Ramos (cell line): ENCODE results near the gene ZNF423.

Experiments used
- in situ Hi-C: fragments of 300-500 bp; cut with MboI; formaldehyde crosslinking; loops from one replicate; pipeline ENCODE4 v1.14.3; 2022; ENCODE audit warnings: low sequenced_read_pairs; ENCODE audit not compliant: unreplicated experiment

The ZNF423 gene

DNA sequence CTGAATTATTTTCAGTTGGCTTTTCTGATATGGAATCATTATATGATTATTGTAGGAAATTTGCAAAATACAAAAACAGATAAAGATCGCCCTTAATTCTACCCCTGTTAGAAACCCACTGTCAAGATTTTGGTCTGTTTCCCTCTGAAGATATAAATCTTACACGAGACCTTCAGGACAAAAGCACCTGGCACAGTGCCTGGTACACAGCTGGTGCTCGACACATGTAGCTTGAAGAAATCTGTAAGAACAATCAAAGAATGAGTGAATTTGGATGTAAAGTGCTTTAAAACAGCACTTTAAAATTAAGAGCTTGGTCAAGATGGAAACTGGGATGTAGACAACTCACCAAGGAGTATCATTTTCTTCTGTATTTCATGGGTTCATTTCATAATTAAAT lies 301.2 kb downstream of the ZNF423 start:
- in situ Hi-C loops, result no loop called here

DNA sequence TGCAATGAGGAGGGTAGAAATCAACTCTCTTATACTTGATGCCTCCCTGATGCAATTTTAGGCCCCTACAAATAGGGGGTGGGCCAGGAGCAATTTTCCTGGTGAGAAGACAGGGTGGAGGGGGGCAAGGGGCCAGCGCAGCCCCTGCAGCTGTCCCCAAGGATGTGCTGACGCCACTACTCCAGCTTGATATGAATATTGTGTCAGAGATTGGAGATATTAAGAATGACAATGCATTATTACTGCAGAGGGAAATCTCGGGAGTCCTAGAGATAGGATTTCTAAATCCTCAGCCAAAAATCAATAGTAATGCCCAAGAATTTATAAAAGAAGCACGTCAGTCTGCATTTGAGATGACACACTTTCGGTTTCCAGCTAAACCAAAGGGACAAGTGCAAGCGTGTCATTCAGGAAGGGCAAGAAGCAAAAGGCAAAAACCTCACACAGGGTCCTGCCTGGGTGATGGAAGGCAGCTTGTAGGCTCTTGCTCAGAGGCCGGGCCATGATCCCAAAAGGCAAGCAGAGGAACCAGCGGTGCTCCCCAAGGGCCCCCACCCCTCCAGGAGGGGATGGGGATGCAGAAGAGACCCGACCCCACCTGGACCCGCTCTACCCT lies 303.5 kb downstream of the ZNF423 start:
- in situ Hi-C loops, result no loop called here

DNA sequence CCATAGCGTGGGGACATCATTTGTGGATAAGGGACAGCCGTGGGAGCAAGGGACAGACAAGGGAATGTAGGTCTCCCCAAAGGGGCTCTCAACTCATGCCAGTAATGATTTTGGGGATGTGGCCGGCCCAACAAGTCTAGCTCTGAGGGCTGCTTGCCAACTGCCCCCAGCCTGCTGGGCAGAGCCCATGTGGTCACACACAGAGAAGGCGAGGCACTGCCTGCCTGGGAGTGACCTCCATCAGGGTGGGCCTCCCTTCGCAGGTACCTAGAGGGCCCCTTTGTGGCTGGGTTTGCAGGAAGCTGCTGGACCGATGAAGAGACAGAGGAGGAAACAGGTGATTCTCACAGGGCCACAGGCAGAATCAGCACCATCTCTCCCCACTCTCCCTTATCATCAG lies 305.2 kb downstream of the ZNF423 start:
- in situ Hi-C loops, result no loop called here

DNA sequence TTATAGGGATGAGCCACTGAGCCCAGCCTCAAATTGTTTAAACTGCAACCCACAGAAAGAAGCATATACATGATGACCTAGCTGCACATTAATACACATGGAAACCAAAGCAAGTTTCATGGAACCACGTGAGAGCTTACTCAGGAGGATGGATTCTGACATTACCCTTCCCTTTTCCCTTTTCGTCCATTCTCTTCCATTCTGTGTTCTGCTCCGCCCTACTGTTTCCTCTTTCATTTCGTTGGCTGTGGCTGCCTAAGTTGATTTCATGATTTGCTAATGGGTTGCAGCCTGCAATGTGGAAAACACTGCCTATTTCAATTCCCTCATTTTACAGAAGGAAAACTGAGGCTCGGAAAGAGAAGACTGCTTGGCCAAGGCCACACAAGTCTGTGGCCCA lies 305.8 kb downstream of the ZNF423 start:
- in situ Hi-C loops, result no loop called here

DNA sequence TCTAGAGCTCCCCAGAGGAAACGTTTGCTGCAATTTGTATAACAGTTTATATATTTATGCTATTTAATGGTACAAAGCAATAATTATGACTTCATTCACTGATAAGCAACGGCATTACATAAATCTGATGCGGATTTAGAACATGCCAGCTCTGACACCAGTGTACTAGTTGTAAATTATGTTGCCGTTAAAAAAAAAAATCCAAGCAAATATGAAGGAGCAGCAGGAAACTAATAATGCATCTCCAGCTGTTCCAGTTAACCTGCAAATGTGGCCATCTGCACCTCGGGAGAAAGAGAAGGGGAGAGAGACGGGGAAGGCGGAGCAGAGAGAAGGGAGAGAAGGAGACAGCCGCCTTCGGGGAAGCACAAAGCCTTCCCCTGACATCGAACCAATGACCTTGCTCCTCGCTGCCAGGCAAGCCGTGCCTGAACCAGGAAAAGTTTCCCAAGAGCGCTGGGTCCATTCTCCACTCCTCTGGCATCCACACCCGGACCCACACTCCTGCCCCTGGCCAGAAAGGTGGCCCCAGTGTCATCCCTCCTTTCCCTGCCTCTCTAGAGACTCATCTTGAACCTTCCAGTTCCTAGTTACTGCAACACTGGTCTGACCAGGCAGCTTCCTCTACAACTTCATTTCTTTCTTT lies 307.5 kb downstream of the ZNF423 start:
- in situ Hi-C loops, result no loop called here

DNA sequence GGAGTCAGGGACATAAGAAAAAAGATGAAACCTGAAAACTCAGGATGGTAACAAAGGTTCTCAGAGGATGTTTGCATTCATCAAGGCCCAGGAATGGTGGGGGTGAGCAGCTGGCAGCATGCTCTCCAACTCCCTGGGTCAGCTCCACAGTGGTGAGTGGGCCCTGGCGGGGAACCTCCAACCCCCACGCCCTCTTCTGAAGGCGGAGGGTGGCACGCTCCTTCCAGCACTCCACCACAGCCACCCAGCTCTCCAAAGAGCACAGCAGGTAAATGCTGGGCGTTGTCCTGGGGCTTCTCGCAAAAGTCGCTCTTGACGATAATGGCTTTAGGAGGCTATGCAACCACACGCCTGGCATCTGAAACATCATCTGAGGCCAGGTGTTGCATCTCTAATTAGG lies 308.5 kb downstream of the ZNF423 start:
- in situ Hi-C loops, result no loop called here

DNA sequence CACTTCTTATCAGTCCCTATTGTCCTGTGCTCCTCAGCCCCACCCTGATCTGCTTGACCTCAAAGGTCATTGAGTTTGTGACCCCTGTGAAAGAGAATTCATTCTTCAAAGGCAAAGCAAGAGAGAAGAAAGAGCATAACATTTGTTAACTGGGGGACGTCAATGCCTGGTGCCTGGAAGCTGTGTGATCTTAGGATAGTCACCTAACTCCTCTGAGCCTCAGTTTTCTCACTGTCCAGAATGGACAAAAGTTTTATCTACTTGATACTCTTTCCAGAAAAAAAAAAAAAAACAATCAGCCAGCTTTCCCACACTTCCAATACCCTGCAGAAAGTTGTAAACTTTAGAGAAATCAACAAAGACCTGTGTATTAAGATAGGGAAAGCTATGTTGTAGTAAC lies 309.2 kb downstream of the ZNF423 start:
- in situ Hi-C loops, result no loop called here

DNA sequence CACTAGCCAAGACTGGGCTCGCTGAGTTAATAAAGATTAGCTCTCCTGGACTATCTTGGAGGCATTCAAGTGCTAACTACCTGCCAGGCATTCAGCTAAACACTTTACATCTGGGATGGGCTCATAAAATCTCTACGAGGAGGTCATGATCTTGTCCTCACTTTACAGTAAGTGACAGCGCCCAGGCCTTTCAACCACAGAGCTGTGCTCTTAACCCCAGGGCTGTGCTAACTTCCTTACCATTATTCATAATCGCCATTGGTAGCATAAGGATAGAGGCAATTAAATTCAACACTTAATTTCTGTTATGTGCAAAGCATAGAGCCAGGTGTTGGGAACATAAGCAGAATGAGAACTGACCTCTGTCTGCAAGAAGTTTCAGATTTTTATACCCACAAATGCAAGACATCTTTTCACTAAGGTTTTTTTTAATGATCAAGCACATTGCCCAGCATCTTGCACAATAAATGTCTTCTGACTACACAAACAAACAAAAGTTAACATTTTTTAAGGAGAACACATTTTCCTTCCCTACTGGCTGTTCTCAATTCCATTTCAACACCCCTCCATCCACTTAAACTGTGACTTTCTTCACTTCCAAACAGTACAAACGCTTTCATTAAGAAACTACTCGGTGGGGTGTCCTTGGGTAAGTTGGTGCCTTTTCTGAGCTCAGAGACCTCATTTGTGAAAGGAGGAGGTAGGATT lies 310.0 kb downstream of the ZNF423 start:
- in situ Hi-C loops, result no loop called here

DNA sequence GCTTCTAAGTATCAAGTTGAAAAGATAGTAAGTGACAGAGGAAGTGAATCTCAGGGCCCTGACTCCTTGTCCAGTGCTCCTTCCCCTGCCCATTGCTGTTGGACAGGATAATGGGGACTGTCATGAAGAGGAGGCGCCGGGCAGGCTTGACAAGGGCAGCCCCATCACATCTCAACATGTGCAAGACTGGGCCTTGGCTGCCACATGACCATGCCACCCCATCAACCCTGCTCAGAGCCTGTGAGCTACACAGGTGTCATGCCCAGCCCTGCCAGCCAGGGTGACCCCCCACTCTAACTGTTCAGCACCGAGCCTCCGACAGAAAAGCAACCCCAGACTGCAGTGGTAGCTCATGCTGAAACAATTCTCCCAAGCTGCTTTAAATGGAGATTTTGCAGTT lies 310.7 kb downstream of the ZNF423 start:
- in situ Hi-C loops, result no loop called here

DNA sequence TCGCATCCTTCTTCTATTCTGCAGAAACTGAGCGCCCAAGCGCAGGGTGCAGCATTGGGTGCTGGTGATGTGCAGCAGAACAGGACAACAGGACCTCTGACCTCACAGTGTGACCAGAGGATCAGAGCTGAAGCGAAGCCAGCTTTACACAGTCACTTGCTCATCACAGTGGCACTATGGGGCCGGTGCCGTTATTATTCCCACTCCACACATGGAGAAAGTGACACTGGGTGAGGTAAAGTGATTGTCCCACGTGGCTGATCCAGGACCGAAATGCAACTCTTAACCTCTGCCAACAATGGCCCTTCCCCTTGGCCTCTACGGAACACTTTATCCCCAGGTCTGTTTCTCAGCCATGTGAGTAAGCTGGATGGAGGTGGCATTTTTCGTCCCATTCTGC lies 311.1 kb downstream of the ZNF423 start:
- in situ Hi-C loops, result no loop called here

DNA sequence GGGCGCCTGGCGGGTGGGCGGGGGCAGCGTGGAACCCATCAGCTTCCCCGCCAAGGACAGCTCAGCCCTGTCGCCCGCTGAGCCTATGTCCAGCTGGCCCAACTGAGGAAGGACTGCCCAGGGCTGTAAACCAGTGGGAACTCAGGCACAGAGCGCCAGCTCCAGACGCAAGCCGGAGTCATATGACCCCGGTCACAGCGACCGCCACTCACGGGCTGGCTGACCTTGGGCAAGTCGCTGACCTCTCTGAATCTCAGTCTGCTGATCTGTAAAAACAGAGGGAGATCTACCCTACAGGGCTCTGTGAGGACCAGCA lies 312.3 kb downstream of the ZNF423 start:
- in situ Hi-C loops, result no loop called here

DNA sequence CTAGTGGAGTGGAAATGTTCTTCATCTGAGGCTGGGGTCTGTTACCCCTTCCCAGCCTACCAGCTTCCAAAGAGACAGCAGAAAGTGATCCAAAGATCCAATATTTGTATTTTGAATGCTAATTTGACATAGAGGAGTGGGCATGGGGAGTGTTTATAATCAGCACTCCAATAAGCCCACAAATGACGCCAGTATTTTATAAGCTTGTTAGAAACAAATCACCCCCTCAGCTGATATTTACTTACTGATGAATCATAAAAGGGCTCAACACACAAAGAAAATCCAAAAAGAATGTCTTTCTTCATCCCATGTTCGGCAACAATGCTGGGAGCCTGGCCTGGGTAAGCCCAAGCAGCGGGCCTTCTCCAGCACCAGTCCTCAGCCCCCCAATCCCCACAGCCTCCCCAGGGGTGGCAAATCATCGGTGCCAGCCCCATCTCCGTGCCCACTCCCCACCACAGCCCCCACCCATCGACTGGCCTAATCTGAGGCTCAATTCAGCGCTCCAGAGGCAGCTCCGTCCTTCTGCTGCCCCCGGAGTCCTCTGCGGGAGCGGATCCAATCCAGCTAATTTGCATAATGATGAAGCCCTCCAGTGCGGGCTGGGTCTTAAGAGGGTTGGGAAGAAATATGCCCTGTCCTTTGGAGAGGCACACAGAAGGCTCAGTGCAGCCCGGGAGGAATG lies 312.8 kb downstream of the ZNF423 start:
- in situ Hi-C loops, result no loop called here

DNA sequence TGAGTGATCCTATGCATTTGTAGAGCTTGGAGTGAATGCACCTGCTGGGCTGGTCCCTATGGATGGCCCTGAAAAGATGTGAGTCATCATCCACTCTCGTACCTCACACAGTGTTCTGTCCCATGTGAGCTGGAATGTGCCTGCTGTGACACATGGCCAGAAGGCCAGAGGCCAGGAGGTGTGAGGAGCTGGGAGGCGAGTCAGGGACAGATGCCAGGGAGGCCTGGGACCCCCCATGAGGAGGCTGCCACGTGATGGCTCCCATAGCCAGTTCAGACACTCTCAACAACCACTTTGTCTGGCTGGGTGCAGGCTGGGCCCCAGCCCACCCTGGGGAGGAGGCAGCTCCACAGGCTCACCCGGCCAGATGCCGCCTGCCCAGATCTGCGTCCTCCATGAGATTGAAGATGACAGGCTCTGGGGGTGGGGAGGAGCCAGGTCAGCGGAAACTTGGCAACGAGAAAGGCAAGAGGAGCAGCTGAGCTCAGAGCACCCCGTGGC lies 313.5 kb downstream of the ZNF423 start:
- in situ Hi-C loops, result no loop called here

DNA sequence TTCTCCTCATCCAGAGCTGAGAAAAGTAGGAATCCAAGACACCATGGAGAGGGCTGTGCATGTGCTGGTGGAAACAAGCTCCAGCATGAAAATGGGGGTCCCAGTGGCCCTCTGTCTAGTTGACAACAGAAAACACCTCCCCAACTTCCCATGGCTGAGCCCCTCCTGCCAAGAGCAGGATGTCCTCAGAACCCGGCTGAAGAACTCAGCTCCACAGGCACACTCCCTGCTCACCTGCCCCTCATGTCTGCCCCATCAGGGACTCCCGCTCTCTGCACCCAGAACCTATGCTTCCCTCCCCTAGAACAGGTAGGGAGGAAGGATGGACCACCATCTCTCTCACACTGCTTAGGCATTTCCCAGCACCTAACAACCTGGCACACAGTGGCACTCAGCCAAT lies 315.1 kb downstream of the ZNF423 start:
- in situ Hi-C loops, result no loop called here

DNA sequence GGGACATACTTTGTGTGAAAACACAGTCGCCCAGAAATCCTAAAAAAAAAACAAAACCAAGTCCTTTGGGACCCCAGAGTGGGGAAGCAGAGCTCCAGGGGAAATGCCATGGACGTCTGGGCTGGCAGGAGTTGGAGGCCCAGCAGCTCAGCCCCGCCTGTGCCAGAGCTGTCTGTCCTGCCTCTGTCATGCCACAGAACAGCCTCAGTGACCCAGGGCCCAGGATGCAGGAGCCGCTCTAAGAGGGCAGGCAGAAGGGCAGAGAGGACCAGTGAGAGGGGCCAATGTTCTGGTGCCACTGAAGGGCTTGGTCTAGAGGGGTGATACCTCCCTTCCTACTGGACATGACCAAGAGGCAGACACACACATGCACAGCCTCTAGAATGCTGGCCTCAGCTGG lies 316.2 kb downstream of the ZNF423 start:
- in situ Hi-C loops, result no loop called here

DNA sequence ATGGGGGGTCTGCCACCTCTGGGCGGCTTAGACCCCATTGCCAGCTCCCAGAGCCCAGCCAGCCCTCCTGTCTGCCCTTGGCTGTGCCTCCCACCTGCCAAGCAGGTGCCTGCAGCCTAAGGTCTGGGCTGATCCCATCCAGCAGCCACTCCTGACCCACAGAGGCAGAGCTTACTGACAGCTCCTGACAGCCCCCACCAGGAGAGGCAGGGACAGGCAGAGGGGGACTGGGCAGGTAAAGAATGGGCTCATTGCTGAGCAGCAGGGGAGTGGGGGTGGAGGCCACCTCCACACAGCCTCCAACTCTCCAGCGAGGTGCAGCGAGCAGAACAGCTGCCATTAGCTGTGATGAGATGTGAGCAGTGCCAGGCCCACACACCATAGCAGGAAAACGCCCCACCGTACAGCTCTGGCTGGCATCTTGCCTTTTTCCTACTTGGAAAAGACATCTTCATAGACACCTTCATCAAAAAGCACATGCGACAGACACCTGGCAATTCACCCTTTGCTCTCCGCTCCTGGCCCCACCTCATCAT lies 317.9 kb downstream of the ZNF423 start:
- in situ Hi-C loops, result no loop called here

DNA sequence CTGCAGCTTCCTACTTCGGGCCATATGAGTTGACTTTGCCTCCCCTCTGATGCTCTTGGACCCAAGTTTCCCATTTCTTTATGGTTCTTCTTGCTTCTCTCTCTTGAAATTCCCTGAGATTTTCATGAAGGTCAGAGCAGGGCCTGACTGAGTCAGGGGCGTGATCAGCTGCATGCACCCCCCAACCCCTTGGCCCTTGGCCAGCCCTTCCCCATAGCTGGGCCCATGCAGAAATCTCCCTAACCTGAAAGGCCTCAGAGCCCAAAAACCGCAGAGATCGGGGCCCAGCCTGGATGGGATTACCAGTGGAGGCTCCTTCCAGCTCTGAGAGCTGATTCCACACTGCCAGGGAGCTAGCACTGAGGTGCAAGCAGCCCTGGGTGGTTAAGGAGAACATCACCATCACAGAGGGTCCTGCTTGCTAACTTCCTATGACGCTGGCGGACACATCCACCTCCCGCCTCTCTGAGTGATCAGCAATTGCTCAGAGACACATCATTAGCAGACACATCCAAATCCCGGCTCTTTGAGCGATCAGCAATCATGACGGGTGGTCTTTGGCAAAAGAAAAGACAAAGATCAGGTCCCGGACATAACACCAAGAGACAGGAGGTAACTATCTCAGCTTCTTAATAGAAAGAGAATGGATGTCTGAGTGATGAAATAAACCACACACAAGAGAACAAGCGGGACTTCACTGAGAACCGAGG lies 320.9 kb downstream of the ZNF423 start:
- in situ Hi-C loops, result no loop called here

DNA sequence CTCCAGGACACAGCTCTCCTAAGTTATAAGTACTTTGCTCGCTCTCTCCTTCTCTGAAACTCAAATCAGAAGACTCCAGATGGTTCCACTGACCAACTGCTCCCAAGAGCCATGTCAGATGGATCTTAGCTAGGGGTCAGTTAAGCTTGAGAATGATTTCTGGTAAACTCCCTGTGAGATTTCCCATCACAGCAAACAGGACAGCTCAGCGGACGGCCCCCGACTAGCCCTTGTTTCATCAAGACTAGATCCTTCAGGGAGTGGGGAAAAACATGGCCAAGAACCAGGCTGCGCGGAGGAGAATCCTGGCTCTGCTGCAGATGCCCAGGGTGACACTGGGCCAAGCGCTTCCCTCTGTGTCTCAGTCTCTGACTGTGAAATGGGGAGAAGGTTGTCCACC lies 322.5 kb downstream of the ZNF423 start:
- in situ Hi-C loops, result no loop called here

DNA sequence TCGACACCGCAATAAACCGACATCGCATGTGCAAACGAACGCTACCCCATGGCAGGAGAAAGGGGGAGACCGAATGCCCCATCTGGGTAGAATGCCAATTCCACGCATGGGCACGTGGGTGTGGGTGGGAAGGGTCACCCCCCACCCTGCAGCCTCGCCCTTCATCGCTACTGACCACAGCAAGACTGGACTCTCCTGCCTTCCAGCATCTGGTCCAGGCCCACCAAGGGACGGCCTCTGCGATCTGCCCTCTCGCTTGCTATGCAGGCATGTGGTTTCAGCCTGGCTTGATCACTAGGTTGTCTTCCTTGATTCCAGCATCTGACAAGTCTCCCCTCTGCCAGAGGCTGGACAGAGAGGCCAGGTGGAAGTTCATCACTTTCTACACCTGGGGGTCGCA lies 323.0 kb downstream of the ZNF423 start:
- in situ Hi-C loops, result no loop called here
